Endothelial cell of umbilical vein (primary cell): ENCODE measurements around the gene ZNF91. TPM values are rescaled to one million over a fixed set of nuclear protein-coding genes. Genes with fewer than 3 reads are reported as not detected.

Experiments
- BruUV-seq: library from RNA; stranded (reverse); fragments of 400-500 nt; replicated peaks from 2 replicates; lab custom pipeline; 2021; lab: Mats Ljungman, UMichigan
- CTCF ChIA-PET: fragments of 300-600, 350-600 bp; sonication (Branson Sonifier 250); formaldehyde crosslinking; loops from one replicate; lab custom pipeline; 2021; ENCODE audit warnings: antibody characterized with exemption, inconsistent platforms; lab: Charles Lee
- POLR2A ChIA-PET: fragments of 300-600, 350-600 bp; sonication (Branson Sonifier 250); formaldehyde crosslinking; loops from one replicate; lab custom pipeline; 2021; ENCODE audit warnings: antibody characterized with exemption, inconsistent platforms; lab: Charles Lee
- DNase-seq: peaks from one replicate; pipeline ENCODE4 v3.0.0-alpha.2; 2011; ENCODE audit warnings: low read depth, low spot score
- FAIRE-seq: peaks from 2 replicates; lab custom pipeline; 2011; peaks lifted over from hg19 to GRCh38; lab: Jason Lieb, UNC
- H2AFZ ChIP-seq: 2 replicates; pipeline ENCODE4 v1.6.0; 2012; ENCODE audit warnings: low read depth, low read length, control low read depth, inconsistent platforms
- H3K27ac ChIP-seq: 2 replicates; pipeline ENCODE4 v1.5.1; 2011; ENCODE audit warnings: low read depth, mild to moderate bottlenecking, control low read depth, low read length, moderate library complexity; ENCODE audit not compliant: insufficient read depth
- H3K27me3 ChIP-seq, 2 experiments: 2 replicates each; pipeline versions ENCODE4 v1.6.0 to v1.6.1; 2011; ENCODE audit warnings: low read length in 2 of 2, mixed read lengths in 1 of 2; ENCODE audit not compliant: control insufficient read depth in 2 of 2, insufficient read depth in 2 of 2
- H3K36me3 ChIP-seq, 2 experiments: 2 replicates in 1 of 2; 3 replicates in 1 of 2; pipeline ENCODE4 v1.5.1; 2011; ENCODE audit warnings: low read length in 2 of 2, mild to moderate bottlenecking in 1 of 2, moderate library complexity in 1 of 2; ENCODE audit not compliant: control insufficient read depth in 2 of 2, insufficient read depth in 2 of 2; ENCODE audit errors: extremely low read depth in 1 of 2
- H3K4me1 ChIP-seq: 3 replicates; pipeline ENCODE4 v1.5.1; 2011; ENCODE audit warnings: mild to moderate bottlenecking, low read length; ENCODE audit not compliant: control insufficient read depth, insufficient read depth; ENCODE audit errors: extremely low read depth
- H3K4me2 ChIP-seq: 2 replicates; pipeline ENCODE4 v1.6.1; 2011; ENCODE audit warnings: low read length, control low read depth, mixed read lengths; ENCODE audit not compliant: insufficient read depth
- H3K4me3 ChIP-seq, 3 experiments: fragments of 200-600 bp in 1 of 3; sonication (generic), shearing (Covaris generic) in 1 of 3; replicated peaks in 1 of 3; 2 replicates each; pipeline ENCODE4 v1.5.1; 2011 to 2016; ENCODE audit warnings: control low read depth in 3 of 3, low read length in 3 of 3, mild to moderate bottlenecking in 2 of 3, inconsistent platforms in 1 of 3, low read depth in 1 of 3, moderate library complexity in 1 of 3; ENCODE audit not compliant: insufficient read depth in 1 of 3
- H3K79me2 ChIP-seq: 2 replicates; pipeline ENCODE4 v1.6.0; 2012; ENCODE audit warnings: low read length, inconsistent platforms; ENCODE audit not compliant: control insufficient read depth, insufficient read depth
- H3K9ac ChIP-seq: replicated peaks from 2 replicates; pipeline ENCODE3; 2011; ENCODE audit warnings: low read length, control low read depth; ENCODE audit not compliant: insufficient read depth; ENCODE audit errors: extremely low read depth
- H3K9me1 ChIP-seq: replicated peaks from 3 replicates; pipeline ENCODE4 v1.6.0; 2011; ENCODE audit warnings: mild to moderate bottlenecking, low read length; ENCODE audit not compliant: control insufficient read depth, insufficient read depth; ENCODE audit errors: extremely low read depth
- H3K9me3 ChIP-seq: replicated peaks from 2 replicates; pipeline ENCODE4 v1.5.1; 2012; ENCODE audit warnings: low read length, inconsistent platforms; ENCODE audit not compliant: control insufficient read depth, insufficient read depth
- H4K20me1 ChIP-seq: replicated peaks from 2 replicates; pipeline ENCODE3; 2011; ENCODE audit warnings: mild to moderate bottlenecking, low read length; ENCODE audit not compliant: control insufficient read depth, insufficient read depth; ENCODE audit errors: extremely low read depth
- EZH2 ChIP-seq: IDR thresholded peaks from 2 replicates; pipeline ENCODE4 v1.6.1; 2012; ENCODE audit warnings: borderline replicate concordance, low read depth, mild to moderate bottlenecking, moderate library complexity, low read length, inconsistent platforms; ENCODE audit not compliant: severe bottlenecking
- FOS ChIP-seq: IDR thresholded peaks from 2 replicates; pipeline ENCODE4 v1.6.1; 2011; ENCODE audit warnings: mild to moderate bottlenecking, low read length, moderate library complexity, borderline replicate concordance; ENCODE audit not compliant: insufficient read depth
- GATA2 ChIP-seq: IDR thresholded peaks from 2 replicates; pipeline ENCODE4 v1.7.0; 2011; ENCODE audit warnings: low read depth, mild to moderate bottlenecking, moderate library complexity, mixed read lengths, low read length; ENCODE audit not compliant: insufficient read length, insufficient read depth
- JUN ChIP-seq: IDR thresholded peaks from 2 replicates; pipeline ENCODE4 v1.6.1; 2011; ENCODE audit warnings: borderline replicate concordance, low read depth; ENCODE audit not compliant: insufficient read length, insufficient read depth
- MYC ChIP-seq: IDR thresholded peaks from one replicate; pipeline ENCODE4 v1.6.1; 2011; ENCODE audit warnings: mild to moderate bottlenecking, low read depth, low read length
- POLR2A ChIP-seq: IDR thresholded peaks from 2 replicates; pipeline ENCODE4 v1.6.1; 2012; ENCODE audit warnings: low read depth, mild to moderate bottlenecking, control low read depth, low read length
- POLR2AphosphoS5 ChIP-seq: IDR thresholded peaks from 2 replicates; pipeline ENCODE4 v1.6.1; 2012; ENCODE audit warnings: low read depth, mild to moderate bottlenecking, control low read depth, low read length, moderate library complexity; ENCODE audit not compliant: insufficient read depth
- dilution Hi-C: fragments of 300-500 bp; cut with MboI; formaldehyde crosslinking; loops from one replicate; pipeline ENCODE4 v1.15.0; 2019; ENCODE audit warnings: low sequenced_read_pairs; ENCODE audit not compliant: extremely low pct_ligation_motif_present
- intact Hi-C: fragments of 100-400 bp; cut with micrococcal nuclease; formaldehyde crosslinking; loops from one replicate; pipeline ENCODE4 v1.10.0; 2022
- polyA plus RNA-seq, 4 experiments: library from polyadenylated mRNA; depleted of rRNA in 3 of 4; stranded (reverse) in 3 of 4; unstranded in 1 of 4; fragments of >200 nt; gene quantifications; 2 replicates each; pipeline versions ENCODE4 v1.2.1 to v1.2.3, GENCODE V29; 2011 to 2012; ENCODE audit warnings: missing spikeins in 1 of 4
- total RNA-seq: library from RNA; stranded (reverse); gene quantifications from 2 replicates; pipeline ENCODE4 v1.2.3, GENCODE V29; 2021
- TF ChIP-seq, protein P1 (sequence below): IDR thresholded peaks from 2 replicates; pipeline ENCODE4 v1.6.1; 2011; ENCODE audit not compliant: insufficient read depth, insufficient read length
- TF ChIP-seq, protein P2 (sequence below), 2 donors: IDR thresholded peaks; 1 replicate in 1 of 2; 2 replicates in 1 of 2; pipeline ENCODE4 v1.5.1; 2011; ENCODE audit warnings: low read length in 2 of 2, mild to moderate bottlenecking in 2 of 2, moderate library complexity in 2 of 2, control low read depth in 1 of 2, inconsistent platforms in 1 of 2, low read depth in 1 of 2; ENCODE audit not compliant: insufficient read depth in 1 of 2; ENCODE audit errors: extremely low read depth in 1 of 2

Gene ZNF91
- total and polyA plus RNA-seq, 2 donors (not counting 3 experiments of a cell fraction or from before 2014, with no cell fraction given): 9.6 to 17.0 TPM

- Histone ChIP-seq H3K9ac (no peak overlapping the region), H2AFZ (no peak overlapping the region), H3K9me3 (peaks cover 3% of the 10 kb centered on the region), H3K36me3 (peaks cover 0 to 14% of the 10 kb centered on the region in 2 experiments), H3K9me1 (no peaks in the 10 kb centered on the region), H3K4me3 (no peak overlapping the region), H3K4me2 (no peak overlapping the region), H3K79me2 (peaks cover 22% of the 10 kb centered on the region), H3K4me1 (no peaks in the 10 kb centered on the region), H3K27ac (no peak overlapping the region), H3K27me3 (no peaks in the 10 kb centered on the region), H4K20me1 (no peaks in the 10 kb centered on the region)
- DNase-seq: no peak
- dilution Hi-C loops: no loop called here
- no peak for TF ChIP-seq POLR2AphosphoS5
- no peak for TF ChIP-seq MYC
- TF ChIP-seq, protein P1, sequence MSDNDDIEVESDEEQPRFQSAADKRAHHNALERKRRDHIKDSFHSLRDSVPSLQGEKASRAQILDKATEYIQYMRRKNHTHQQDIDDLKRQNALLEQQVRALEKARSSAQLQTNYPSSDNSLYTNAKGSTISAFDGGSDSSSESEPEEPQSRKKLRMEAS: no peak
- no peak for TF ChIP-seq JUN
- TF ChIP-seq POLR2A: no peak
- no peak for TF ChIP-seq GATA2
- TF ChIP-seq EZH2: no peak
- TF ChIP-seq FOS: no peak
- TF ChIP-seq, protein P2, sequence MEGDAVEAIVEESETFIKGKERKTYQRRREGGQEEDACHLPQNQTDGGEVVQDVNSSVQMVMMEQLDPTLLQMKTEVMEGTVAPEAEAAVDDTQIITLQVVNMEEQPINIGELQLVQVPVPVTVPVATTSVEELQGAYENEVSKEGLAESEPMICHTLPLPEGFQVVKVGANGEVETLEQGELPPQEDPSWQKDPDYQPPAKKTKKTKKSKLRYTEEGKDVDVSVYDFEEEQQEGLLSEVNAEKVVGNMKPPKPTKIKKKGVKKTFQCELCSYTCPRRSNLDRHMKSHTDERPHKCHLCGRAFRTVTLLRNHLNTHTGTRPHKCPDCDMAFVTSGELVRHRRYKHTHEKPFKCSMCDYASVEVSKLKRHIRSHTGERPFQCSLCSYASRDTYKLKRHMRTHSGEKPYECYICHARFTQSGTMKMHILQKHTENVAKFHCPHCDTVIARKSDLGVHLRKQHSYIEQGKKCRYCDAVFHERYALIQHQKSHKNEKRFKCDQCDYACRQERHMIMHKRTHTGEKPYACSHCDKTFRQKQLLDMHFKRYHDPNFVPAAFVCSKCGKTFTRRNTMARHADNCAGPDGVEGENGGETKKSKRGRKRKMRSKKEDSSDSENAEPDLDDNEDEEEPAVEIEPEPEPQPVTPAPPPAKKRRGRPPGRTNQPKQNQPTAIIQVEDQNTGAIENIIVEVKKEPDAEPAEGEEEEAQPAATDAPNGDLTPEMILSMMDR (IDR thresholded peaks at IDR 0.05; ENCODE audit: extremely low read depth in 1 of 2, insufficient read depth in 1 of 2, low read depth in 1 of 2, low read length in 2 of 2): no peak
- intact Hi-C loops: no loop called here
- no TSS peak for BruUV-seq
- ChIA-PET POLR2A (no interaction called here), CTCF (no interaction called here)
- no peak for FAIRE-seq
Measured at GRCh38 chr19:23377276-23377675, 18.0 kb downstream of the ZNF91 start.
